Measurements from ENCODE around the gene GNL1.
A peak's percentile ranks its signal among the peaks of the same experiment; 100 is the strongest.

GNL1 gene

DNA sequence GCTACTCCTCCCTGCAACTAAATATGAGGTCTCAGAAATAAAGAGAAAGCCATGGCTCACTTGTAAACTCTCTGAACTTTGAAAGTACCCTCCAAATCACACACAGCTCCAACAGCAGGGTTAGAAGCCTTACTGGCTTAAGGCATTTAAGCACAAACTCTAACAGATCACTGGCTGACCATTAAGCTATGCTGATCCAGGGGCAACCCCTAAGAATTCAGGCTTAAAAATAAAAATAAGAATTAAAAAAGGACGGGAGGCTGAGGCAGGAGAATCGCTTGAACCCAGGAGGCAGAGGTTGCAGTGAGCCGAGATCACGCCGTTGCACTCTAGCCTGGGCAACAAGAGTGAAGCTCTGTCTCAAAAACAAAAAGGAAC lies 45.1 kb downstream of the GNL1 start:
- H3K27ac ChIP-seq (replicated peaks), result peak overlapping the region; percentile 2; the same call in 1 of the 2 replicates
- no peak for TF ChIP-seq GABPA (IDR thresholded peaks at IDR 0.05; ENCODE audit: low read depth)
- TF ChIP-seq, protein P1, sequence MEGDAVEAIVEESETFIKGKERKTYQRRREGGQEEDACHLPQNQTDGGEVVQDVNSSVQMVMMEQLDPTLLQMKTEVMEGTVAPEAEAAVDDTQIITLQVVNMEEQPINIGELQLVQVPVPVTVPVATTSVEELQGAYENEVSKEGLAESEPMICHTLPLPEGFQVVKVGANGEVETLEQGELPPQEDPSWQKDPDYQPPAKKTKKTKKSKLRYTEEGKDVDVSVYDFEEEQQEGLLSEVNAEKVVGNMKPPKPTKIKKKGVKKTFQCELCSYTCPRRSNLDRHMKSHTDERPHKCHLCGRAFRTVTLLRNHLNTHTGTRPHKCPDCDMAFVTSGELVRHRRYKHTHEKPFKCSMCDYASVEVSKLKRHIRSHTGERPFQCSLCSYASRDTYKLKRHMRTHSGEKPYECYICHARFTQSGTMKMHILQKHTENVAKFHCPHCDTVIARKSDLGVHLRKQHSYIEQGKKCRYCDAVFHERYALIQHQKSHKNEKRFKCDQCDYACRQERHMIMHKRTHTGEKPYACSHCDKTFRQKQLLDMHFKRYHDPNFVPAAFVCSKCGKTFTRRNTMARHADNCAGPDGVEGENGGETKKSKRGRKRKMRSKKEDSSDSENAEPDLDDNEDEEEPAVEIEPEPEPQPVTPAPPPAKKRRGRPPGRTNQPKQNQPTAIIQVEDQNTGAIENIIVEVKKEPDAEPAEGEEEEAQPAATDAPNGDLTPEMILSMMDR (IDR thresholded peaks at IDR 0.05; ENCODE audit: insufficient read depth, low read length), result no peak
- TF ChIP-seq, protein P2, sequence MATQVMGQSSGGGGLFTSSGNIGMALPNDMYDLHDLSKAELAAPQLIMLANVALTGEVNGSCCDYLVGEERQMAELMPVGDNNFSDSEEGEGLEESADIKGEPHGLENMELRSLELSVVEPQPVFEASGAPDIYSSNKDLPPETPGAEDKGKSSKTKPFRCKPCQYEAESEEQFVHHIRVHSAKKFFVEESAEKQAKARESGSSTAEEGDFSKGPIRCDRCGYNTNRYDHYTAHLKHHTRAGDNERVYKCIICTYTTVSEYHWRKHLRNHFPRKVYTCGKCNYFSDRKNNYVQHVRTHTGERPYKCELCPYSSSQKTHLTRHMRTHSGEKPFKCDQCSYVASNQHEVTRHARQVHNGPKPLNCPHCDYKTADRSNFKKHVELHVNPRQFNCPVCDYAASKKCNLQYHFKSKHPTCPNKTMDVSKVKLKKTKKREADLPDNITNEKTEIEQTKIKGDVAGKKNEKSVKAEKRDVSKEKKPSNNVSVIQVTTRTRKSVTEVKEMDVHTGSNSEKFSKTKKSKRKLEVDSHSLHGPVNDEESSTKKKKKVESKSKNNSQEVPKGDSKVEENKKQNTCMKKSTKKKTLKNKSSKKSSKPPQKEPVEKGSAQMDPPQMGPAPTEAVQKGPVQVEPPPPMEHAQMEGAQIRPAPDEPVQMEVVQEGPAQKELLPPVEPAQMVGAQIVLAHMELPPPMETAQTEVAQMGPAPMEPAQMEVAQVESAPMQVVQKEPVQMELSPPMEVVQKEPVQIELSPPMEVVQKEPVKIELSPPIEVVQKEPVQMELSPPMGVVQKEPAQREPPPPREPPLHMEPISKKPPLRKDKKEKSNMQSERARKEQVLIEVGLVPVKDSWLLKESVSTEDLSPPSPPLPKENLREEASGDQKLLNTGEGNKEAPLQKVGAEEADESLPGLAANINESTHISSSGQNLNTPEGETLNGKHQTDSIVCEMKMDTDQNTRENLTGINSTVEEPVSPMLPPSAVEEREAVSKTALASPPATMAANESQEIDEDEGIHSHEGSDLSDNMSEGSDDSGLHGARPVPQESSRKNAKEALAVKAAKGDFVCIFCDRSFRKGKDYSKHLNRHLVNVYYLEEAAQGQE (IDR thresholded peaks at IDR 0.05; ENCODE audit: insufficient replicate concordance, low read depth), result no peak
- TF ChIP-seq SPI1 (IDR thresholded peaks at IDR 0.05; ENCODE audit: borderline replicate concordance, low read depth), result no peak
- TF ChIP-seq POLR2AphosphoS5 (IDR thresholded peaks at IDR 0.05; ENCODE audit: low read depth), result no peak
- no peak for DNase-seq (ENCODE audit: low read depth in 1 of 2, low spot score in 1 of 2)

DNA sequence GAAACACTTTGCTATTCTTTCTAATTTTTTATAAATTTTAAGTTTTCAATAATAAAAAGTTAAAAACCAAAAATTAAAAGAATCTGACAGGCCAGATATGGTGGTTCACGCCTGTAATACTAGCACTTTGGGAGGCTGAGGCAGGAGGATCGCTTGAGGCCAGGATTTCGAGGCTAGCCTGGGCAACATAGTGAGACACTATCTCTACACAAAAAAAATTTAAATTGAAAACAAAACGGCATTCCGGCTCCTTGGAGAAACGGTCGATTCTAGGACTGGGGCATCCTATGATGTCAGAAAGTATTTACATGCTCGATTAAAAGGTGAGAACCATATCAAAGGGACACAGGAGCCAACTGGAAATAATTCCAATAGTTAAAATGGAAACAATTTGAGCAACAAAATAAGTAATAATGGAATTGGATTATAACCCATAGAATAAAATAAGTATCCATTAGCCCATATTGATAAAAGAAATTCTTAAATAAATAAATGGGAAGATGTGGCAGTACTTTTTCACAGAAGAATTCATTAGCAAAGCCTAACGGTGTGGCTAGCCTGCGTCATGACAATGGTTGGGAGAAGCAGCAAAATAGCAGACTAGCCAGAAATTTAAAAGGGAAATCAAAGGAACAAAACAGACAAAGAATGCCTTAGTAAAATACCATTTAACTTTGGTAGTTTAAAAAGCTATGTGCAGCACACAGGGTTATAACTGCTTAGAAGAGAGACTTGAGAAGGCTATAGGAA lies 45.7 kb downstream of the GNL1 start:
- no peak for DNase-seq (ENCODE audit: low read depth in 1 of 2, low spot score in 1 of 2)
- no peaks in the 10 kb centered on the region for H3K27me3 ChIP-seq (ENCODE audit: insufficient read depth, poor library complexity, severe bottlenecking)
- no peak overlapping the region for H3K4me3 ChIP-seq (replicated peaks; ENCODE audit: insufficient read depth, low read length)
- peak overlapping the region; percentile 2; the same call in 1 of the 2 replicates for H3K27ac ChIP-seq (replicated peaks)
- TF ChIP-seq SPI1 (IDR thresholded peaks at IDR 0.05; ENCODE audit: borderline replicate concordance, low read depth) (no peak), GABPA (IDR thresholded peaks at IDR 0.05; ENCODE audit: low read depth) (no peak), POLR2AphosphoS5 (IDR thresholded peaks at IDR 0.05; ENCODE audit: low read depth) (no peak)
- TF ChIP-seq, protein P2 (IDR thresholded peaks at IDR 0.05; ENCODE audit: insufficient replicate concordance, low read depth), result no peak
- TF ChIP-seq, protein P1 (IDR thresholded peaks at IDR 0.05; ENCODE audit: insufficient read depth, low read length), result no peak

More for the DNA sequence above, 45.1 kb downstream of the GNL1 start:
- Histone ChIP-seq H3K4me3 (replicated peaks; ENCODE audit: insufficient read depth, low read length) (no peak overlapping the region), H3K27me3 (ENCODE audit: insufficient read depth, poor library complexity, severe bottlenecking) (no peaks in the 10 kb centered on the region)

DNA sequence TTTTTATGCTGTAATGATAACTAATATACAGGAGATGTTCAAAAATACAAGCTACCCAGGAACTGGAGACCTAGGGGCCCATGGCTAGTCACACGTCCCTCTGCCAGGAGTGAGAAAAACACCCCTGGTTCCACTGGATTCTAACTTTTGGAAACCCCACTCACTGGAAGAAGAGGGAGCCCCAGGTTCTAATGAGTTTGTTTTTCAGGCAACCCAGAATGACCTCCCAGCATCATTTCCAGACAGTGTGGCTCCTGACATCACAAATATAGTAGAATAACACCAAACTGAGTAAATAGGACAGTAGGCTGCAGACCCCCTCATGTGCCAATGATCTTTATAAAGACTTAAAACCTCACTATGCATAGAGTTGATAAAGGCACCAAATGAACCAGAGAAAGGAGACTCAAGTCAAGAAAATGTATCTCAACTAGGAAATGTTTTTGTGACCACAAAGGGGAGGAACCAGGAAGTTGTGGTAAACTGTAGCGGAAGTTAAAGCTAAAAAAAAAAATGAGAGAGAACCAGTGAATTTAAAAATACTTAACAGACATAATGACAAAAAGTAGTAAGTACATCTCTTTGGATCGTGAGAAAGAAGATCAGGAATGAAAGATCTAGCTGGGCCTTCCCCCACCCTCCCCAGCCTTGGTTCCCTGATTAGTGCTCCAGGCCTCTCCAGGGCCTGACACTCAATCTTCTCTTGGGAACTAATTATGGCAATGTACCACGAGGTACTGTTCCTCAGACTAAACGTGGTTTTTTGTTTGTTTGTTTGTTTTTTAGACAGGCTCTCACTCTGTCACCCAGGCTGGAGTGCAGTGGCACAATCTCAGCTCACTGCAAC lies 47.2 kb downstream of the GNL1 start:
- DNase-seq (ENCODE audit: low read depth in 1 of 2, low spot score in 1 of 2), result peak in 1 of 2 experiments; percentile 60
- Histone ChIP-seq H3K27me3 (ENCODE audit: insufficient read depth, poor library complexity, severe bottlenecking) (no peaks in the 10 kb centered on the region), H3K4me3 (replicated peaks; ENCODE audit: insufficient read depth, low read length) (no peak overlapping the region), H3K27ac (replicated peaks) (peak overlapping the region; percentile 86)
- TF ChIP-seq, protein P1 (IDR thresholded peaks at IDR 0.05; ENCODE audit: insufficient read depth, low read length), result no peak
- TF ChIP-seq, protein P2 (IDR thresholded peaks at IDR 0.05; ENCODE audit: insufficient replicate concordance, low read depth), result no peak
- TF ChIP-seq POLR2AphosphoS5 (IDR thresholded peaks at IDR 0.05; ENCODE audit: low read depth) (no peak), SPI1 (IDR thresholded peaks at IDR 0.05; ENCODE audit: borderline replicate concordance, low read depth) (peak; percentile 34; the same call in 1 of the 2 replicates), GABPA (IDR thresholded peaks at IDR 0.05; ENCODE audit: low read depth) (peak; percentile 51)
